ES-I3 (cell line): ENCODE measurements around the gene CENPP.
A peak's percentile ranks its signal among the peaks of the same experiment; 100 is the strongest.

Experiments
- H3K36me3 ChIP-seq: 2 replicates; pipeline ENCODE4 v1.6.1; 2013; ENCODE audit warnings: mild to moderate bottlenecking, low read length, control low read depth, moderate library complexity; ENCODE audit not compliant: insufficient read depth
- H3K4me1 ChIP-seq: 2 replicates; pipeline ENCODE4 v1.6.1; 2013; ENCODE audit warnings: mild to moderate bottlenecking, control low read depth, low read length; ENCODE audit not compliant: insufficient read depth
- H3K9ac ChIP-seq: 2 replicates; pipeline ENCODE4 v1.6.1; 2013; ENCODE audit warnings: low read depth, mild to moderate bottlenecking, low read length, moderate library complexity
- H3K9me3 ChIP-seq: 2 replicates; pipeline ENCODE4 v1.6.1; 2013; ENCODE audit warnings: mild to moderate bottlenecking, low read length, moderate library complexity; ENCODE audit not compliant: control insufficient read depth, insufficient read depth

The CENPP gene

DNA sequence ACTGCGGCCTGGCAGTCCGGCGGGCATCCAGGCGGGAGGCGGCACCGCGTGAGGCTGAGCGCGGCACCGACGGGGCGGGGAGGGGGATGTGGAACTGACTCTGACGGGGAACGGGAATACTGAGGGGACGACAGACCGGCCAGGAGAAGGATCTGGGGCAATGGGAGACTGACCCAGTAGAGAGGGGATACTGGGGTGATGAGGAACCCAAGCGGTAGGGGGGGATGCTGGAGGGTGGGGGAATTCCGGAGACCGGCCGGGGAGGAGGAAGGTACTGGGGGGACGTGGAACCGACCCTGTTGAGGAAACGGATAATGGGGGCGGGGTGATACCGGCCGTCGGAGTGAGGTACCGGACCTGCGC lies 343.8 kb downstream of the CENPP start:
- Histone ChIP-seq H3K9ac (peak overlapping the region; percentile 68; the same call in 1 of the 2 replicates), H3K36me3 (no peaks in the 10 kb centered on the region), H3K9me3 (no peaks in the 10 kb centered on the region), H3K4me1 (peaks cover 3% of the 10 kb centered on the region; the same call in 1 of the 2 replicates)
